ENCODE results near the gene CACTIN.
A peak's percentile ranks its signal among the peaks of the same experiment; 100 is the strongest.
"Not testable (repeated sequence)": the region's sequence is repeated elsewhere in the genome, so short reads cannot be mapped to it uniquely, and the experiment has no call there.

CACTIN gene

GRCh38 chr19:3570606-3571011 lies 56.0 kb downstream of the CACTIN start:
- Mint-ChIP-seq H3K27ac (peak overlapping the region; percentile 48), H3K9me3 (no peaks in the 10 kb centered on the region), H3K4me3 (no peak overlapping the region), H3K4me1 (peaks cover 32% of the 10 kb centered on the region), H3K36me3 (ENCODE audit: low read depth) (peaks cover 19% of the 10 kb centered on the region), H3K27me3 (ENCODE audit: low read depth, poor library complexity) (peaks cover 16% of the 10 kb centered on the region)
- no peak for DNase-seq
- TF ChIP-seq CTCF (IDR thresholded peaks at IDR 0.05) = no peak

- Mint-ChIP-seq H3K27me3 (ENCODE audit: low read depth, poor library complexity) (peaks cover 11% of the 10 kb centered on the region), H3K36me3 (ENCODE audit: low read depth) (peaks cover 14% of the 10 kb centered on the region), H3K4me1 (peaks cover 31% of the 10 kb centered on the region)
- not testable (repeated sequence) for H3K9me3 Mint-ChIP-seq, DNase-seq, H3K4me3 Mint-ChIP-seq, H3K27ac Mint-ChIP-seq
Observed at GRCh38 chr19:3570042-3570441, 56.5 kb downstream of the CACTIN start.

- Mint-ChIP-seq H3K4me1 (peaks cover 13% of the 10 kb centered on the region), H3K4me3 (no peak overlapping the region), H3K27me3 (ENCODE audit: low read depth, poor library complexity) (no peaks in the 10 kb centered on the region), H3K9me3 (no peaks in the 10 kb centered on the region), H3K36me3 (ENCODE audit: low read depth) (no peaks in the 10 kb centered on the region), H3K27ac (no peak overlapping the region)
- TF ChIP-seq CTCF (IDR thresholded peaks at IDR 0.05) = no peak
- no peak for DNase-seq
Observed at GRCh38 chr19:3565139-3565538, 61.5 kb downstream of the CACTIN start.

GRCh38 chr19:3563709-3564524 lies 62.7 kb downstream of the CACTIN start:
- Mint-ChIP-seq H3K4me1 (peaks cover 9% of the 10 kb centered on the region), H3K27me3 (ENCODE audit: low read depth, poor library complexity) (no peaks in the 10 kb centered on the region), H3K9me3 (no peaks in the 10 kb centered on the region), H3K36me3 (ENCODE audit: low read depth) (no peaks in the 10 kb centered on the region), H3K27ac (no peak overlapping the region), H3K4me3 (no peak overlapping the region)
- no peak for TF ChIP-seq CTCF (IDR thresholded peaks at IDR 0.05)
- DNase-seq = no peak

All from nephron progenitor cell (in vitro differentiated cells).